ENCODE results near the gene TRAF2. TPM values are rescaled to one million over a fixed set of nuclear protein-coding genes. Genes with fewer than 3 reads are reported as not detected.

TRAF2 gene
- total and polyA plus RNA-seq, 2 of the 13 experiments (the other 11 are each of a cell fraction or from before 2014, with no cell fraction given), result 12.4 to 13.6 TPM

DNA sequence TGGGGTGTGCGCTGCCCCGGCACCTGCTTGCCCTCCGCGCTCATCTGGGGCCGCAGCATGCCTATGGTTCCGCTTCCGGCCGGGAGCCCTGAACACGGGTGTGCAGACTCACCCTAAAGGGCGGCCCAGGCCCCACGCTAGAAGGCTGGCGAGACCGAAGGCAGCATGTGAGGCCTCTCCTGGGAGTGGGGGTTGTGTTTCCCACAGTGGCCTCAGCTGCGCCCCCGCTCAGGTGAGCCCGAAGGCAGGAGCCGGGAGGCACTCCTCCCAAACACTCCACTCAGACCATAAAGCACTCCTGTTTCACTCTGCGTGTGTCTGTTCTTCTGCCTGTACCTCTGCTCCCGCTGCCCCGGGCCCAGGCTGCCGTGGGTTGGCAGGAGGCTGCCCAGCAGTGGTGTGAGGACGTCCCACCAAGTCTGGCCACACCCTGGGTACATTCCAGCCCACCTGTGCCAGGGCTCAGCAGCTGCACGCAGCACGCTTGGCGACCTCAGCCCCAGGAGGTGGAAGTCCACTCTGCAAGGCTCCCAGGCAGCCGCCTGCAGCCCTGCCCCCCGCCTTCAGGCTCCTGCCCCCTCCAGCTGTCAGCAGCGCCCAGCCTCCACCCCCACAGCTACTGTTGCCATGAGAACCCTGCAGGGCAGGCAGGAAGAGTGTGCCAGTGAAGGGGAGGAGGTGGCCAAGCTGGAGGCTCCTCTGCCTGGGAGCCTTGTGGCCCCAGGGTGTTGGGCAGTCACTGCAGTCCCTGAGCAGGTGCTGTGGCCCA lies 45.3 kb upstream of the TRAF2 start (continued):
- TF ChIP-seq, protein P1, sequence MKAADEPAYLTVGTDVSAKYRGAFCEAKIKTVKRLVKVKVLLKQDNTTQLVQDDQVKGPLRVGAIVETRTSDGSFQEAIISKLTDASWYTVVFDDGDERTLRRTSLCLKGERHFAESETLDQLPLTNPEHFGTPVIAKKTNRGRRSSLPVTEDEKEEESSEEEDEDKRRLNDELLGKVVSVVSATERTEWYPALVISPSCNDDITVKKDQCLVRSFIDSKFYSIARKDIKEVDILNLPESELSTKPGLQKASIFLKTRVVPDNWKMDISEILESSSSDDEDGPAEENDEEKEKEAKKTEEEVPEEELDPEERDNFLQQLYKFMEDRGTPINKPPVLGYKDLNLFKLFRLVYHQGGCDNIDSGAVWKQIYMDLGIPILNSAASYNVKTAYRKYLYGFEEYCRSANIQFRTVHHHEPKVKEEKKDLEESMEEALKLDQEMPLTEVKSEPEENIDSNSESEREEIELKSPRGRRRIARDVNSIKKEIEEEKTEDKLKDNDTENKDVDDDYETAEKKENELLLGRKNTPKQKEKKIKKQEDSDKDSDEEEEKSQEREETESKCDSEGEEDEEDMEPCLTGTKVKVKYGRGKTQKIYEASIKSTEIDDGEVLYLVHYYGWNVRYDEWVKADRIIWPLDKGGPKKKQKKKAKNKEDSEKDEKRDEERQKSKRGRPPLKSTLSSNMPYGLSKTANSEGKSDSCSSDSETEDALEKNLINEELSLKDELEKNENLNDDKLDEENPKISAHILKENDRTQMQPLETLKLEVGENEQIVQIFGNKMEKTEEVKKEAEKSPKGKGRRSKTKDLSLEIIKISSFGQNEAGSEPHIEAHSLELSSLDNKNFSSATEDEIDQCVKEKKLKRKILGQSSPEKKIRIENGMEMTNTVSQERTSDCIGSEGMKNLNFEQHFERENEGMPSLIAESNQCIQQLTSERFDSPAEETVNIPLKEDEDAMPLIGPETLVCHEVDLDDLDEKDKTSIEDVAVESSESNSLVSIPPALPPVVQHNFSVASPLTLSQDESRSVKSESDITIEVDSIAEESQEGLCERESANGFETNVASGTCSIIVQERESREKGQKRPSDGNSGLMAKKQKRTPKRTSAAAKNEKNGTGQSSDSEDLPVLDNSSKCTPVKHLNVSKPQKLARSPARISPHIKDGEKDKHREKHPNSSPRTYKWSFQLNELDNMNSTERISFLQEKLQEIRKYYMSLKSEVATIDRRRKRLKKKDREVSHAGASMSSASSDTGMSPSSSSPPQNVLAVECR (CRISPR knock-in tag; IDR thresholded peaks at IDR 0.05; ENCODE audit: borderline replicate concordance), result peak; percentile 33; the same call in 1 of the 2 replicates
- TF ChIP-seq ZBTB42 (CRISPR knock-in tag; IDR thresholded peaks at IDR 0.05) (0 out of 2 replicates have a peak, but pooled peaks have one; percentile 34), ZNF569 (CRISPR knock-in tag; IDR thresholded peaks at IDR 0.05; ENCODE audit: borderline replicate concordance) (no peak), HDAC1 (CRISPR knock-in tag; IDR thresholded peaks at IDR 0.05) (peak; percentile 42; the same call in 1 of the 2 replicates), HMG20B (CRISPR knock-in tag; conservative IDR thresholded peaks at IDR 0.05) (0 out of 2 replicates have a peak, but pooled peaks have one; percentile 11), ZKSCAN5 (CRISPR knock-in tag; IDR thresholded peaks at IDR 0.05) (no peak), ATM (IDR thresholded peaks at IDR 0.05; ENCODE audit: borderline replicate concordance) (no peak), KDM5A (IDR thresholded peaks at IDR 0.05; ENCODE audit: borderline replicate concordance, low read length) (no peak), MED1 (CRISPR knock-in tag; IDR thresholded peaks at IDR 0.05) (peak; percentile 37; the same call in 1 of the 2 replicates), JUN (CRISPR knock-in tag; IDR thresholded peaks at IDR 0.05) (0 out of 2 replicates have a peak, but pooled peaks have one; percentile 45), ZNF570 (CRISPR knock-in tag; IDR thresholded peaks at IDR 0.05; ENCODE audit: borderline replicate concordance) (no peak), ZNF607 (CRISPR knock-in tag; IDR thresholded peaks at IDR 0.05; ENCODE audit: borderline replicate concordance) (peak; percentile 27; the same call in 1 of the 2 replicates), PPARG (CRISPR knock-in tag; conservative IDR thresholded peaks at IDR 0.05) (no peak), SIN3A (IDR thresholded peaks at IDR 0.05; ENCODE audit: borderline replicate concordance, low read depth, low read length) (peak; percentile 50; the same call in 1 of the 2 replicates), SSRP1 (CRISPR knock-in tag; IDR thresholded peaks at IDR 0.05) (no peak)
- TF ChIP-seq, protein P2, sequence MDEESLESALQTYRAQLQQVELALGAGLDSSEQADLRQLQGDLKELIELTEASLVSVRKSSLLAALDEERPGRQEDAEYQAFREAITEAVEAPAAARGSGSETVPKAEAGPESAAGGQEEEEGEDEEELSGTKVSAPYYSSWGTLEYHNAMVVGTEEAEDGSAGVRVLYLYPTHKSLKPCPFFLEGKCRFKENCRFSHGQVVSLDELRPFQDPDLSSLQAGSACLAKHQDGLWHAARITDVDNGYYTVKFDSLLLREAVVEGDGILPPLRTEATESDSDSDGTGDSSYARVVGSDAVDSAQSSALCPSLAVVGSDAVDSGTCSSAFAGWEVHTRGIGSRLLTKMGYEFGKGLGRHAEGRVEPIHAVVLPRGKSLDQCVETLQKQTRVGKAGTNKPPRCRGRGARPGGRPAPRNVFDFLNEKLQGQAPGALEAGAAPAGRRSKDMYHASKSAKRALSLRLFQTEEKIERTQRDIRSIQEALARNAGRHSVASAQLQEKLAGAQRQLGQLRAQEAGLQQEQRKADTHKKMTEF (CRISPR knock-in tag; IDR thresholded peaks at IDR 0.05), result 0 out of 2 replicates have a peak, but pooled peaks have one; percentile 23
- TF ChIP-seq, protein P3, sequence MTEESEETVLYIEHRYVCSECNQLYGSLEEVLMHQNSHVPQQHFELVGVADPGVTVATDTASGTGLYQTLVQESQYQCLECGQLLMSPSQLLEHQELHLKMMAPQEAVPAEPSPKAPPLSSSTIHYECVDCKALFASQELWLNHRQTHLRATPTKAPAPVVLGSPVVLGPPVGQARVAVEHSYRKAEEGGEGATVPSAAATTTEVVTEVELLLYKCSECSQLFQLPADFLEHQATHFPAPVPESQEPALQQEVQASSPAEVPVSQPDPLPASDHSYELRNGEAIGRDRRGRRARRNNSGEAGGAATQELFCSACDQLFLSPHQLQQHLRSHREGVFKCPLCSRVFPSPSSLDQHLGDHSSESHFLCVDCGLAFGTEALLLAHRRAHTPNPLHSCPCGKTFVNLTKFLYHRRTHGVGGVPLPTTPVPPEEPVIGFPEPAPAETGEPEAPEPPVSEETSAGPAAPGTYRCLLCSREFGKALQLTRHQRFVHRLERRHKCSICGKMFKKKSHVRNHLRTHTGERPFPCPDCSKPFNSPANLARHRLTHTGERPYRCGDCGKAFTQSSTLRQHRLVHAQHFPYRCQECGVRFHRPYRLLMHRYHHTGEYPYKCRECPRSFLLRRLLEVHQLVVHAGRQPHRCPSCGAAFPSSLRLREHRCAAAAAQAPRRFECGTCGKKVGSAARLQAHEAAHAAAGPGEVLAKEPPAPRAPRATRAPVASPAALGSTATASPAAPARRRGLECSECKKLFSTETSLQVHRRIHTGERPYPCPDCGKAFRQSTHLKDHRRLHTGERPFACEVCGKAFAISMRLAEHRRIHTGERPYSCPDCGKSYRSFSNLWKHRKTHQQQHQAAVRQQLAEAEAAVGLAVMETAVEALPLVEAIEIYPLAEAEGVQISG (CRISPR knock-in tag; IDR thresholded peaks at IDR 0.05), result no peak; the same call in 1 of the 2 replicates
- TF ChIP-seq, protein P4, sequence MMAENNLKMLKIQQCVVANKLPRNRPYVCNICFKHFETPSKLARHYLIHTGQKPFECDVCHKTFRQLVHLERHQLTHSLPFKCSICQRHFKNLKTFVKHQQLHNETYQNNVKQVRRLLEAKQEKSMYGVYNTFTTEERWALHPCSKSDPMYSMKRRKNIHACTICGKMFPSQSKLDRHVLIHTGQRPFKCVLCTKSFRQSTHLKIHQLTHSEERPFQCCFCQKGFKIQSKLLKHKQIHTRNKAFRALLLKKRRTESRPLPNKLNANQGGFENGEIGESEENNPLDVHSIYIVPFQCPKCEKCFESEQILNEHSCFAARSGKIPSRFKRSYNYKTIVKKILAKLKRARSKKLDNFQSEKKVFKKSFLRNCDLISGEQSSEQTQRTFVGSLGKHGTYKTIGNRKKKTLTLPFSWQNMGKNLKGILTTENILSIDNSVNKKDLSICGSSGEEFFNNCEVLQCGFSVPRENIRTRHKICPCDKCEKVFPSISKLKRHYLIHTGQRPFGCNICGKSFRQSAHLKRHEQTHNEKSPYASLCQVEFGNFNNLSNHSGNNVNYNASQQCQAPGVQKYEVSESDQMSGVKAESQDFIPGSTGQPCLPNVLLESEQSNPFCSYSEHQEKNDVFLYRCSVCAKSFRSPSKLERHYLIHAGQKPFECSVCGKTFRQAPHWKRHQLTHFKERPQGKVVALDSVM (CRISPR knock-in tag; IDR thresholded peaks at IDR 0.05), result no peak
